Retina (tissue), 1 donor: Measurements from ENCODE around the gene SUMF2.
"Not testable (repeated sequence)": the region's sequence is repeated elsewhere in the genome, so short reads cannot be mapped to it uniquely, and the experiment has no call there.

Experiments used
- DNase-seq: peaks from one replicate; pipeline ENCODE4 v3.0.0-alpha.2; 2016

Gene SUMF2

GRCh38 chr7:56063500-56063881 is 595 bp upstream of the SUMF2 start:
- no peak for DNase-seq

GRCh38 chr7:56066376-56066775 is 2.3 kb downstream of the SUMF2 start:
- not testable (repeated sequence) for DNase-seq

- peak; percentile 92 for DNase-seq
Measured at GRCh38 chr7:56074371-56074791, 10.3 kb downstream of the SUMF2 start.

GRCh38 chr7:56077681-56078080 is 13.6 kb downstream of the SUMF2 start:
- DNase-seq, result no peak

- DNase-seq, result no peak
Measured at GRCh38 chr7:56078196-56078595, 14.1 kb downstream of the SUMF2 start.

- DNase-seq, result no peak
Measured at GRCh38 chr7:56079450-56080185, 15.5 kb downstream of the SUMF2 start.

- DNase-seq, result not testable (repeated sequence)
Measured at GRCh38 chr7:56080726-56081435, 16.8 kb downstream of the SUMF2 start.

GRCh38 chr7:56081626-56082340 is 17.7 kb downstream of the SUMF2 start:
- no peak for DNase-seq

GRCh38 chr7:56083150-56083785 is 19.2 kb downstream of the SUMF2 start:
- DNase-seq, result no peak

- DNase-seq, result no peak
Measured at GRCh38 chr7:56086761-56087160, 22.7 kb downstream of the SUMF2 start.

- no peak for DNase-seq
Measured at GRCh38 chr7:56087445-56087844, 23.4 kb downstream of the SUMF2 start.

- DNase-seq, result no peak
Measured at GRCh38 chr7:56091591-56091990, 27.5 kb downstream of the SUMF2 start.

GRCh38 chr7:56092388-56092787 is 28.3 kb downstream of the SUMF2 start:
- not testable (repeated sequence) for DNase-seq

GRCh38 chr7:56092789-56093531 is 28.9 kb downstream of the SUMF2 start, which contains the start of gene PHKG1:
Gene PHKG1 (minus strand): TSS chr7:56092952. CDS start chr7:56088941, 4,011 bp downstream.
- no peak for DNase-seq

GRCh38 chr7:56097700-56098099 is 33.6 kb downstream of the SUMF2 start:
- no peak for DNase-seq

- not testable (repeated sequence) for DNase-seq
Measured at GRCh38 chr7:56098187-56099008, 34.3 kb downstream of the SUMF2 start.

GRCh38 chr7:56099653-56100052 is 35.6 kb downstream of the SUMF2 start:
- DNase-seq, result no peak

GRCh38 chr7:56104138-56104537 is 40.1 kb downstream of the SUMF2 start:
- not testable (repeated sequence) for DNase-seq

GRCh38 chr7:56105508-56105907 is 41.4 kb downstream of the SUMF2 start:
- peak; percentile 13 for DNase-seq

GRCh38 chr7:56106108-56107073 is 42.3 kb downstream of the SUMF2 start, which contains the start of gene CHCHD2:
Gene CHCHD2 (minus strand): TSS chr7:56106476. CDS start chr7:56106413, 63 bp downstream.
- peak; percentile 95 for DNase-seq
